Lung (tissue), 12 donors: ENCODE measurements around the gene NAXD. TPM values are rescaled to one million over a fixed set of nuclear protein-coding genes. Genes with fewer than 3 reads are reported as not detected.

ENCODE experiments used
- ATAC-seq: fragments of 200-7000 bp; cut with Tn5 transposase; one replicate; pipeline ENCODE4 v1.9.1; 2020; ENCODE audit warnings: moderate number of reproducible peaks; ENCODE audit not compliant: insufficient read depth, low FRiP score
- DNase-seq, 3 donors: peaks; one replicate each; pipeline ENCODE4 v3.0.0-alpha.2; 2013 to 2017
- H3K27ac ChIP-seq, 2 donors: one replicate each; pipeline ENCODE4 v1.5.1; 2013; ENCODE audit warnings: mild to moderate bottlenecking in 2 of 2, moderate library complexity in 2 of 2, control low read depth in 1 of 2, inconsistent platforms in 1 of 2, low read depth in 1 of 2, low read length in 1 of 2
- H3K27me3 ChIP-seq, 3 donors: one replicate each; pipeline ENCODE4 v1.5.1; 2013; ENCODE audit warnings: low read length in 2 of 3; ENCODE audit not compliant: control insufficient read depth in 3 of 3, insufficient read depth in 3 of 3
- H3K36me3 ChIP-seq, 4 donors: one replicate each; pipeline ENCODE4 v1.5.1; 2013; ENCODE audit warnings: low read length in 4 of 4, mild to moderate bottlenecking in 1 of 4, moderate library complexity in 1 of 4; ENCODE audit not compliant: control insufficient read depth in 4 of 4, insufficient read depth in 4 of 4
- H3K4me1 ChIP-seq, 5 donors: one replicate each; pipeline ENCODE4 v1.5.1; 2013; ENCODE audit warnings: low read length in 5 of 5, mild to moderate bottlenecking in 2 of 5, moderate library complexity in 1 of 5; ENCODE audit not compliant: control insufficient read depth in 5 of 5, insufficient read depth in 5 of 5
- H3K4me3 ChIP-seq: one replicate; pipeline ENCODE4 v1.5.1; 2013; ENCODE audit warnings: mild to moderate bottlenecking, control low read depth, moderate library complexity
- H3K9ac ChIP-seq, 2 donors: one replicate each; pipeline ENCODE4 v1.5.1; 2013; ENCODE audit warnings: low read length in 2 of 2, control low read depth in 1 of 2; ENCODE audit not compliant: insufficient read depth in 1 of 2
- H3K9me3 ChIP-seq, 4 donors: one replicate each; pipeline ENCODE4 v1.5.1; 2013; ENCODE audit warnings: low read length in 3 of 4, mild to moderate bottlenecking in 1 of 4, moderate library complexity in 1 of 4; ENCODE audit not compliant: control insufficient read depth in 4 of 4, insufficient read depth in 3 of 4
- WGBS, 2 donors: extraction: QIAGEN DNeasy Blood & Tissue Kit; methylation state at CpG; one replicate each; pipeline ENCODE4 v1.1.7; 2013; 5-methylcytosine and 5-hydroxymethylcytosine counted together
- polyA plus RNA-seq, 2 donors: library from polyadenylated mRNA; stranded (reverse); fragments of 200-250 nt; gene quantifications; one replicate each; pipeline ENCODE4 v1.2.1, GENCODE V29; 2013
- total RNA-seq, 2 donors: library from RNA; depleted of rRNA in 1 of 2; stranded (reverse); fragments of >200 nt in 1 of 2; gene quantifications; one replicate each; pipeline ENCODE4 v1.2.1, GENCODE V29; 2014 to 2021
- TF ChIP-seq, protein P1 (sequence below): IDR thresholded peaks from 2 replicates; pipeline ENCODE4 v1.5.1; 2012; ENCODE audit warnings: mild to moderate bottlenecking; ENCODE audit errors: control extremely low read depth, extremely low read depth
- donor health status: control.
- donor health status: control.
- donor health status: Bipolar disorder and iron deficiency.
- donor health status: healthy.
- donor health status: DM: yes; HTN: yes; CAD: no.

NAXD gene
- total and polyA plus RNA-seq, 4 donors, result 24.1 to 28.9 (median 28.6) TPM

DNA sequence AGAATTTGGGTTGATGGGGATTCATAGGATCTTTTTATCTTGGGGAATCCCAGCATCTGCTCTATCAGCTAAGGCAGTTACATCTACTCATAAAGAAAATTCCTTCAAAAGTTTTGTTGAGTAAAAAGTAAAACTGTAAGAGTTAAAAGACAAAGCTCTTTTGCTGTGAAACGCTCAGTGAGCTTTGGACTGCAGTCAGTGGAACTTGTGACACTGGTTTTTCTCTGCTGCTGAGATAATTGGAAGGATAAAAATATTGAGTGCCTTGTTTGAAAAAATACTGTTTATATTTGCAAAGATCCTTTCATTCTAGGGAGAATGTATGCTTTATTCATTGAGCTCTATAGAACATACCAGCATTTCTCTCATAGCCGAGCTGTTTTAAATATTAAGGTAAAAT lies 5.3 kb downstream of the NAXD start:
- no peak for DNase-seq
- ATAC-seq, result no peak
- H3K36me3 ChIP-seq, result peaks cover 3 to 18% (median 14%) of the 10 kb centered on the region in 4 donors
- H3K27ac ChIP-seq, result no peak overlapping the region
- TF ChIP-seq, protein P1, sequence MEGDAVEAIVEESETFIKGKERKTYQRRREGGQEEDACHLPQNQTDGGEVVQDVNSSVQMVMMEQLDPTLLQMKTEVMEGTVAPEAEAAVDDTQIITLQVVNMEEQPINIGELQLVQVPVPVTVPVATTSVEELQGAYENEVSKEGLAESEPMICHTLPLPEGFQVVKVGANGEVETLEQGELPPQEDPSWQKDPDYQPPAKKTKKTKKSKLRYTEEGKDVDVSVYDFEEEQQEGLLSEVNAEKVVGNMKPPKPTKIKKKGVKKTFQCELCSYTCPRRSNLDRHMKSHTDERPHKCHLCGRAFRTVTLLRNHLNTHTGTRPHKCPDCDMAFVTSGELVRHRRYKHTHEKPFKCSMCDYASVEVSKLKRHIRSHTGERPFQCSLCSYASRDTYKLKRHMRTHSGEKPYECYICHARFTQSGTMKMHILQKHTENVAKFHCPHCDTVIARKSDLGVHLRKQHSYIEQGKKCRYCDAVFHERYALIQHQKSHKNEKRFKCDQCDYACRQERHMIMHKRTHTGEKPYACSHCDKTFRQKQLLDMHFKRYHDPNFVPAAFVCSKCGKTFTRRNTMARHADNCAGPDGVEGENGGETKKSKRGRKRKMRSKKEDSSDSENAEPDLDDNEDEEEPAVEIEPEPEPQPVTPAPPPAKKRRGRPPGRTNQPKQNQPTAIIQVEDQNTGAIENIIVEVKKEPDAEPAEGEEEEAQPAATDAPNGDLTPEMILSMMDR, result no peak
- no peak overlapping the region for H3K9ac ChIP-seq
- no peaks in the 10 kb centered on the region for H3K27me3 ChIP-seq
- H3K4me3 ChIP-seq, result no peak overlapping the region
- 63 to 78% methylated on average over 2 of the region's 2 CpGs for WGBS, 2 donors
- H3K9me3 ChIP-seq, result no peaks in the 10 kb centered on the region
- H3K4me1 ChIP-seq, result peaks cover 5 to 19% (median 8%) of the 10 kb centered on the region in 5 donors

- Histone ChIP-seq H3K27ac (no peak overlapping the region), H3K36me3 (peaks cover 3 to 39% (median 21%) of the 10 kb centered on the region in 4 donors), H3K9ac (no peak overlapping the region), H3K27me3 (no peaks in the 10 kb centered on the region), H3K9me3 (no peaks in the 10 kb centered on the region), H3K4me1 (no peaks in the 10 kb centered on the region), H3K4me3 (no peak overlapping the region)
- no peak for ATAC-seq
- no peak for DNase-seq
- TF ChIP-seq, protein P1, result no peak
- 88 to 89% methylated on average over 41 of the region's 41 CpGs for WGBS, 2 donors
Observed at GRCh38 chr13:110624766-110625756, 9.7 kb downstream of the NAXD start.

DNA sequence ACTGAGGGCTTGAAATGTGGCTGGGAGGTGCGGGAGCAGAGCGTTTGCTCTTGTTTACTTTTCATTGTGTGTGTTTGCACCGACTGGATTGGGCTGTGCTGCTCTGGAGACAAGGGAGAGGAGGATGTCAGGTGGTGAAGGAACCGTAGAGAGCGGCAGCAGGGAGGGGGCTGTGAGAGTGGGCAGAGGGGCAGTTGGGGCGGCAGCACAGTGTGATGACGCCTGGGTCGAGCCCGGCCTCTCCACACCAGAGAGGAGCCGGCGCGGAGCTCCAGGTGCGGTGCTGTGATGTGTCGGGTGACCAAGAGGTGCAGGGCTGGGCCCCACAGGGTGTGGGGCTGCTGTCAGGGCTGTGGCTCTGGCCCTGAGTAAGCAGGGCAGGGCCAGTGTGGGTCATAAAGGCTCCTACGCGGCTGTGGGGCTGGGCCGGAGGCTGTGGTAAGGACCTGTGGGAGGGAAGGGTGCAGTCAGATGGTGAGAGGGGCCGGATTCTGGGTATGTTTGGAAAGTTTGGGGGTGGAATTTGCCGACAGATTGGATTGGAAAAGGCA lies 10.5 kb downstream of the NAXD start:
- no peak for DNase-seq
- Histone ChIP-seq H3K27ac (no peak overlapping the region), H3K9me3 (no peaks in the 10 kb centered on the region), H3K9ac (no peak overlapping the region), H3K4me1 (no peaks in the 10 kb centered on the region), H3K27me3 (no peaks in the 10 kb centered on the region), H3K4me3 (no peak overlapping the region), H3K36me3 (peaks cover 3 to 39% (median 21%) of the 10 kb centered on the region in 4 donors)
- ATAC-seq, result no peak
- WGBS, 2 donors, result 80 to 84% methylated on average over 18 to 19 of the region's 19 CpGs
- TF ChIP-seq, protein P1, result no peak
